Measurements from ENCODE around the gene CFAP119. TPM values are rescaled to one million over a fixed set of nuclear protein-coding genes. Genes with fewer than 3 reads are reported as not detected.

CFAP119 gene
- total RNA-seq, 6 experiments from 2014 or later, result 4.3 to 7.6 (median 5.1) TPM

DNA sequence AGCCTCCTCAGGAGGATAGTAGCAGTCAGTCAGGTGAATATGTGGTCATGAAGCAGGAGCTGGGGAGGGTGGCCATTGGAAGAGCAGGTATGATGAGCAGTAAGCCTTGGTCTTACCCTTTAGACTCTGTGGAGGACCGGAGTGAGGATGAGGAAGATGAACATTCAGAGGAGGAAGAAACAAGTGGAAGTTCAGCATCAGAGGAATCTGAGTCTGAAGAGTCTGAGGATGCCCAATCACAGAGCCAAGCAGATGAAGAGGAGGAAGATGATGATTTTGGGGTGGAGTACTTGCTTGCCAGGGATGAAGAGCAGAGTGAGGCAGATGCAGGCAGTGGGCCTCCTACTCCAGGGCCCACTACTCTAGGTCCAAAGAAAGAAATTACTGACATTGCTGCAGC is 50.1 kb downstream of the CFAP119 start:
- Mint-ChIP-seq H3K36me3 (ENCODE audit: low read depth) (peaks cover 79% of the 10 kb centered on the region), H3K9me3 (no peaks in the 10 kb centered on the region), H3K4me1 (ENCODE audit: low read depth) (peaks cover 49% of the 10 kb centered on the region), H3K4me3 (no peak overlapping the region), H3K27me3 (ENCODE audit: insufficient read depth) (peaks cover 5% of the 10 kb centered on the region), H3K27ac (peak overlapping the region; percentile 24; the same call in 1 of the 2 replicates)
- TF ChIP-seq, protein P1, sequence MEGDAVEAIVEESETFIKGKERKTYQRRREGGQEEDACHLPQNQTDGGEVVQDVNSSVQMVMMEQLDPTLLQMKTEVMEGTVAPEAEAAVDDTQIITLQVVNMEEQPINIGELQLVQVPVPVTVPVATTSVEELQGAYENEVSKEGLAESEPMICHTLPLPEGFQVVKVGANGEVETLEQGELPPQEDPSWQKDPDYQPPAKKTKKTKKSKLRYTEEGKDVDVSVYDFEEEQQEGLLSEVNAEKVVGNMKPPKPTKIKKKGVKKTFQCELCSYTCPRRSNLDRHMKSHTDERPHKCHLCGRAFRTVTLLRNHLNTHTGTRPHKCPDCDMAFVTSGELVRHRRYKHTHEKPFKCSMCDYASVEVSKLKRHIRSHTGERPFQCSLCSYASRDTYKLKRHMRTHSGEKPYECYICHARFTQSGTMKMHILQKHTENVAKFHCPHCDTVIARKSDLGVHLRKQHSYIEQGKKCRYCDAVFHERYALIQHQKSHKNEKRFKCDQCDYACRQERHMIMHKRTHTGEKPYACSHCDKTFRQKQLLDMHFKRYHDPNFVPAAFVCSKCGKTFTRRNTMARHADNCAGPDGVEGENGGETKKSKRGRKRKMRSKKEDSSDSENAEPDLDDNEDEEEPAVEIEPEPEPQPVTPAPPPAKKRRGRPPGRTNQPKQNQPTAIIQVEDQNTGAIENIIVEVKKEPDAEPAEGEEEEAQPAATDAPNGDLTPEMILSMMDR (IDR thresholded peaks at IDR 0.05), result no peak
- no peak for DNase-seq

DNA sequence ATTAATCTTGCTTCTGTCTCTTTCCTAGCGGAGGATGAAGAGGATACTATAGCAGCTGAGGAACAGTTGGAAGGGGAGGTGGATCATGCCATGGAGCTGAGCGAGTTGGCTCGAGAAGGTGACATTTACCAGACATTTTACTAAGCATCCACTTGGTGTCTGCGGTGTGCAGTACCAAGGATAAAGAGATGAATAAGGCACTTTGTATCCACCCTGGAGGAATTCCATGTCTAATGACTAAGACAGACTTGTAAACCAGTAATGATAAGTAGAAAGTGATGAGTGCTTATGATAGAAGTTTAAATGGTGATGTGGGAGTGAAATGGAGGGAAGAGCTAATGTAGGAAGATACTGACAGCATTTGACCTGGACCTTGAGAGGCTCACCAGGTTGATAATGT is 50.9 kb downstream of the CFAP119 start:
- no peaks in the 10 kb centered on the region for H3K9me3 Mint-ChIP-seq
- TF ChIP-seq, protein P1 (IDR thresholded peaks at IDR 0.05), result no peak
- peaks cover 42% of the 10 kb centered on the region for H3K4me1 Mint-ChIP-seq (ENCODE audit: low read depth)
- peak overlapping the region; percentile 62 for H3K27ac Mint-ChIP-seq
- peaks cover 73% of the 10 kb centered on the region for H3K36me3 Mint-ChIP-seq (ENCODE audit: low read depth)
- peaks cover 2% of the 10 kb centered on the region for H3K27me3 Mint-ChIP-seq (ENCODE audit: insufficient read depth)
- H3K4me3 Mint-ChIP-seq, result no peak overlapping the region
- peak; percentile 19 for DNase-seq

Other genes starting within 250 kb of the CFAP119 start
- 10 to 100 TPM; 19.8 to 22.8 (median 20.8) TPM for gene ZNF768, start 235.5 kb downstream of the CFAP119 start, total RNA-seq (2021; fragmentation: NEBNext Ultra II Directional; extraction: Animal tissue kit (Norgen Biotek cat#: 25700))
- 1 to 10 TPM; 3.2 to 4.7 (median 3.8) TPM for gene ZNF747, start 227.2 kb downstream of the CFAP119 start, total RNA-seq (2021; fragmentation: NEBNext Ultra II Directional; extraction: Animal tissue kit (Norgen Biotek cat#: 25700))
- gene ZNF764, start 203.7 kb downstream of the CFAP119 start, total RNA-seq (2021; fragmentation: NEBNext Ultra II Directional; extraction: Animal tissue kit (Norgen Biotek cat#: 25700)), result 1 to 10 TPM; 5.1 to 6.8 (median 5.7) TPM
- 10 to 100 TPM in 1 of 6 experiments, 1 to 10 TPM in 5; 5.9 to 10.4 (median 7.6) TPM for gene ZNF688, start 190.3 kb downstream of the CFAP119 start, total RNA-seq (2021; fragmentation: NEBNext Ultra II Directional; extraction: Animal tissue kit (Norgen Biotek cat#: 25700))
- 10 to 100 TPM in 3 of 6 experiments, 1 to 10 TPM in 3; 7.3 to 12.2 (median 10.1) TPM for gene ZNF785, start 176.4 kb downstream of the CFAP119 start, total RNA-seq (2021; fragmentation: NEBNext Ultra II Directional; extraction: Animal tissue kit (Norgen Biotek cat#: 25700))
- 1 to 10 TPM; 6.9 to 8.7 (median 7.5) TPM for gene ZNF689, start 151.7 kb downstream of the CFAP119 start, total RNA-seq (2021; fragmentation: NEBNext Ultra II Directional; extraction: Animal tissue kit (Norgen Biotek cat#: 25700))
- 10 to 100 TPM; 26.8 to 34.6 (median 29.8) TPM for gene PRR14, start 111.1 kb downstream of the CFAP119 start, total RNA-seq (2021; fragmentation: NEBNext Ultra II Directional; extraction: Animal tissue kit (Norgen Biotek cat#: 25700))
- 10 to 100 TPM; 54.1 to 72.1 (median 64.5) TPM for gene FBRS, start 103.6 kb downstream of the CFAP119 start, total RNA-seq (2021; fragmentation: NEBNext Ultra II Directional; extraction: Animal tissue kit (Norgen Biotek cat#: 25700))
- 10 to 100 TPM; 43.4 to 48.1 (median 45.9) TPM for gene SRCAP, start 62.9 kb downstream of the CFAP119 start, total RNA-seq (2021; fragmentation: NEBNext Ultra II Directional; extraction: Animal tissue kit (Norgen Biotek cat#: 25700))
- 10 to 100 TPM; 26.6 to 31.0 (median 27.7) TPM for gene PHKG2, start 13.6 kb downstream of the CFAP119 start, total RNA-seq (2021; fragmentation: NEBNext Ultra II Directional; extraction: Animal tissue kit (Norgen Biotek cat#: 25700))
- 100 to 1,000 TPM in 5 of 6 experiments, 10 to 100 TPM in 1; 98.2 to 120 (median 104) TPM for gene RNF40, start 260 bp upstream of the CFAP119 start, total RNA-seq (2021; fragmentation: NEBNext Ultra II Directional; extraction: Animal tissue kit (Norgen Biotek cat#: 25700))
- gene ZNF629, start 25.1 kb upstream of the CFAP119 start, total RNA-seq (2021; fragmentation: NEBNext Ultra II Directional; extraction: Animal tissue kit (Norgen Biotek cat#: 25700)), result 10 to 100 TPM; 19.4 to 21.8 (median 21.0) TPM
- 10 to 100 TPM; 42.7 to 52.7 (median 48.4) TPM for gene BCL7C, start 132.0 kb upstream of the CFAP119 start, total RNA-seq (2021; fragmentation: NEBNext Ultra II Directional; extraction: Animal tissue kit (Norgen Biotek cat#: 25700))
- gene CTF1, start 134.6 kb upstream of the CFAP119 start, total RNA-seq (2021; fragmentation: NEBNext Ultra II Directional; extraction: Animal tissue kit (Norgen Biotek cat#: 25700)), result 10 to 100 TPM; 12.0 to 16.3 (median 14.0) TPM
- 10 to 100 TPM; 21.9 to 25.8 (median 23.4) TPM for gene FBXL19, start 161.5 kb upstream of the CFAP119 start, total RNA-seq (2021; fragmentation: NEBNext Ultra II Directional; extraction: Animal tissue kit (Norgen Biotek cat#: 25700))
- gene ORAI3, start 187.0 kb upstream of the CFAP119 start, total RNA-seq (2021; fragmentation: NEBNext Ultra II Directional; extraction: Animal tissue kit (Norgen Biotek cat#: 25700)), result 10 to 100 TPM; 15.2 to 26.2 (median 18.4) TPM
- 10 to 100 TPM; 13.4 to 15.8 (median 14.4) TPM for gene SETD1A, start 195.7 kb upstream of the CFAP119 start, total RNA-seq (2021; fragmentation: NEBNext Ultra II Directional; extraction: Animal tissue kit (Norgen Biotek cat#: 25700))
- gene HSD3B7, start 223.1 kb upstream of the CFAP119 start, total RNA-seq (2021; fragmentation: NEBNext Ultra II Directional; extraction: Animal tissue kit (Norgen Biotek cat#: 25700)), result 10 to 100 TPM; 15.1 to 24.6 (median 18.6) TPM
- gene STX1B, start 248.6 kb upstream of the CFAP119 start, total RNA-seq (2021; fragmentation: NEBNext Ultra II Directional; extraction: Animal tissue kit (Norgen Biotek cat#: 25700)), result 1 to 10 TPM; 6.7 to 9.9 (median 7.1) TPM

All from HFFc6 (cell line).